DMS53 (cell line): ENCODE results near the gene BANF2.

ENCODE experiments used
- DNase-seq: peaks from one replicate; lab custom pipeline; 2025; lab: John Stamatoyannopoulos, UW

BANF2 gene

DNA sequence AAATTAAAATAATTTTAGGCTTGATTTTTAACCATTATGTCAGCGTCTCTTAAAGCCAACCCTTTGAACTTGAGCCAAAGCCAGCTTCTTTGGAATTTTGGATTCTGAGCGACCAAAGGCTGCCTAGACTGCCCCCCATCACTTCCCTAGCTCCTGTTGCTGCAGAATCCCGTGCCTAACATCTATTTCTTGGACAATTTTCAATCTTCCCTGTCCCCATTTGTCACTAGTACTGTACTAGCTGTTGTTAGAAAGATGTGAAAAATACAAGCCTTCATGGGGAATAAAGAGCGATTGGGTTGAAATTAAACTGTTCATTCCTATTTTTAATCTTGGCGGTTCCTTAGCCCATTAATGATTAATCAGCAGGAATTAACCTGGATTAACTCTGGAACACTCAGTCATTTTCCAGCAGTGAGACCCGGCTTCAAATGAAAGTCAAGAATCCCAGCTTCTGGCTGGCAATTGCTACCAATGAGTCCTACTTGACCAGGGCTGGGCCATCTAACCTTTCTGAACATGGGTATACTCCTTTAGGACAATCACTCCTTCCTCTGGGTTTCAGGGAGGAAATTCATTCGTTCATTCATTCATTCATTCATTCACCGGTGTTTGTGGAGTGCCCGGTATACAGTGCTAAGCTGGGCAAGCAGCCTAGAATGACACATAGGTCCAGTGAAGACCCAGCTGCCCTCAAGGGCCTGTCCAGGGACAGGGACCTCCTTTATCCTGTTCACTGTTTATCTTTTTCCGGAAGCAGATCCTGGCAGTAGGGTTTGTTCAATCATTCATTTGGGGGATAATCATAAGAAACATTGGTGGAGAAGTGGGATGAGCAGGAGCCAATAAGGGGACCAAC, 16.3 kb upstream of the BANF2 start:
- peak; percentile 73 for DNase-seq

DNA sequence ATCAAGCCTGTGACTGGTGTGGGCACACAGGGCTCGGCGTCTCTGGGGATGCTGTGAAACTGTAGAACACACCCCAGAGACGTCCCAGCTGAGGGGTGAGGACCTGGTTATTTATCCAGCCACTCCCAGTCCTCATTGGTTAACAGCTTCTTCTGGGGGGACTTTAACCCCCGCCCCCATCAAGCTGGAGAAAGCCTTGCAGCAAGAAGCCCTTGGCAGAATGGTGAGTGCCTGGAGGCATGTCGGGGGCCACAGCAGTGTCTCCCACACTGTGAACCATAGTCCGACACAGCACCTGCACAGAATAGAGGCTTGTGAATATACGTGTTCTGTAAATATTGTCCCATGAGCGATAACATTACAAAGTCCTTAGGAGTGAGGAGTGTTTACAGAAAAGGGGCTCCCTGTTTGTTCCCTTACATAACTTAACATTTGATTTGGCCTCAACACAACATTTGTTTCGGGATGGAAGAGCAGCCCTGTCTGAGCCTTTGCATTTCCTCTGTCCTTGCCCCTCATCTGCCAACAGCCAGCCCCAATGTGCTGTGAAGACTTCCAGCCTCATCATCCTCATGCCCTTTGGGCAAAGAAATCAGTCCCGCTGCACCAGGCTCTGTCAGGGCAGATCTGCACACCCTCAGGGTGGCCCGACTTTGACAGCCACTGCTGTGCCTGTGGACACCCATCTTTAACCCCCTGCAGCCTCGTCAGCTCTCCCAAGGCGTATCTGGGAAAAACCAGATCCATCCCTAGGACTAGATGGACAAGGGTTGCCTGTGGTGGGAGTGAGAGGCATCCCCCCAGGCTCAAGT, 15.5 kb upstream of the BANF2 start:
- peak; percentile 85 for DNase-seq

DNA sequence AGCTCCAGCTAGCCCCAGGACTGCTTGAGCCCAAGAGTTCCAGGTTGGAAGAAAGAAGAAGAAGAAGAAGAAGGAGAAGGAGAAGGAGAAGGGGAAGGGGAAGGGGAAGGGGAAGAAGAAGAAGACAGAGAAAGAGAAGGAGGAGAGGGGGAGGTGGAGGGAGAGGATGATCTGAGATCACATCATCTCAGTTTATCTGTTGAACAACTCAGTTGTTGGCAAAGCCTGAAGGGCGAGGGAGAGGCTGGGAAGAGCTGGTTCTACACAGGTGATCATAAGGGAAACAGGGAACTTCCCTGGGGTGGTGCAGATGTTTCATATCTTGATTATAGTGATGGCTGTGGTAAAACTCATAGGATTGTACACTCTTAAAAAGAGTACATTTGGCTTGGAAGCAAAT, 14.6 kb upstream of the BANF2 start:
- peak; percentile 49 for DNase-seq

- DNase-seq: no peak
Measured at GRCh38 chr20:17687800-17688199, 12.0 kb upstream of the BANF2 start.

- no peak for DNase-seq
Measured at GRCh38 chr20:17688965-17689364, 10.8 kb upstream of the BANF2 start.

GRCh38 chr20:17690144-17690543, 9.6 kb upstream of the BANF2 start:
- no peak for DNase-seq

GRCh38 chr20:17691758-17692157, 8.0 kb upstream of the BANF2 start:
- no peak for DNase-seq

DNA sequence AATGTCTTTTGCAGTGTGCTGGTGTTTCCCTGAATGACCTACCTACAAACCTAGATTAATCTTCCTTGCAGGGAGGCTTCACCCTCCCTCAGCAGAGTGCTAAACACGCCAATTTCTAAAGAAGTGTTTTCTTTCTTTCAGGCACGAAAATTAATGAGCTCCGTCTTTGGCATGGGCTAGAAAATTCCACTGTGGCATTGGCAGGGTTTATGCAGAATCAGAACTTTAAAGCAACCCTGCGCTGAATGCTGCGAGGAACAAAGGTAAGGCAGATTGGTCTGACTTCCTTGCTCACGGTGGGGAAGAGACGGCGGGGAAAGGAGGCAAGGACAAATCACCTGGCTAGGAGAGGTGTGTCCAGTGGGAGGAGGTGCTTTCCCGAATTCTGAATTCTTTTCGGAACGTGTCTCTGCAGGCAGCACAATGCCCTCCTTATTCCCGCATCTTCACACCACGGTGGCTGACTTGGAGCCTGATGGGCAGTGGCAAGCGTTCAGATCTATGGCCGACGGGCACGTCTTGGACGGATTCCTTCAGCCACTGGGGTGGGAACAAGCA, 6.2 kb upstream of the BANF2 start:
- no peak for DNase-seq

- no peak for DNase-seq
Measured at GRCh38 chr20:17694767-17695166, 5.0 kb upstream of the BANF2 start.

GRCh38 chr20:17696287-17696686, 3.5 kb upstream of the BANF2 start:
- DNase-seq: no peak

GRCh38 chr20:17697171-17697570, 2.6 kb upstream of the BANF2 start:
- no peak for DNase-seq

DNA sequence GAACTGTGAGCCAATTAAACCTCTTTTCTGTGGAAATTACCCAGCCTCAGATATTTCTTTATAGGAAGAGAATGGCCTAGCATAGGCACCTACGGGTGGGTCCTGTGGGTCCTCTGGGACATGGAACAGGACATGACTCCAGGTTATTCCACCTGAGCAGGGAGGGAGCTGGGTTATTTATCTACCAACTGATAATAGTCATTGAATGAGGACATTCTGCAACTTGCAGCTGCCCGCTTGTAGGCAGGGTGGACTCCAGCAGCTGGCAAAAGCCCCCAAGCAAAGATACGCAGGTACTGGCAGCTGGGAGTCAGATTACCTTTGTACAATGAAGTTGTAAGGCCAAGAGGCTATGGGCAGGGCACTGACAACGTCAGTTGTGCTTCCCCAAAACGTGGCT, 1.4 kb upstream of the BANF2 start:
- DNase-seq: peak; percentile 43

DNA sequence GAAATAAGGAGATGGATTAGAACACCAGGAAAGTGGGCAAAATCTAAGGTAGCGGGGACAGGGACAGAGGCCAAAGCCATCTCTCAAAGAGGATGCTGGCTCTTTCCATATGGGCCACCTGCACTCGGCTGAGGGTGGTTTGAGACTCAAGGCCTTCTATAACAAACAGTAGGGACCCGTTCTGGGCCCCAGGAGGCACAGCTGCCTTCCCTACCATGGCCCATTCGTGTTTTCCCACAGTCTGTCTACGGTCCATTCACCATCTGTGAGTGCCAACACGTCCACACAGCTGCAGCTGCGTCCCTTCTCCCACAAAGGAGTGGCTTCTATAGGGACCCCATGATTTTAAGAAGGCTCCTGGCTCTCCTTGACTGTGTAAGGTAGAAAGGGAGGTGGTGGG, 871 bp downstream of the BANF2 start:
- no peak for DNase-seq

DNA sequence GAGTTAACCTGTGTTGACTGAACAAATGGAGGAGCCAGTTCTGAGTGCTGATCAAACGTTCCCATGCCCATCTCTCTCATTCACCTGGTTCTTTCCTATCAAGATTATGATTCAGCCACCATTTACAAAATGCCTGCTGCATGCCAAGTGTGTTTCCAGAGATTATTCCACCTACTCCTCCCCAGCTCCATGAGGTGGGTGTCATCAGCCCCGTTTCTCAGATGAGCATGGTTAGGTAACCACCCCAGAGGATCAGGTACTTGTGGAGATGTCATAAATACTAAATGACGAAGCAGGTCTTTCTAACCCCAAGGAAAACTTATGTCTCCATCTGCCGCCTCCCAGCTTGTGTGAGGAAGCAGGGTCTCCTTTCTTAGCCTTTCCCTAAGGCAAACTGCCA, 2.1 kb downstream of the BANF2 start:
- DNase-seq: no peak

DNA sequence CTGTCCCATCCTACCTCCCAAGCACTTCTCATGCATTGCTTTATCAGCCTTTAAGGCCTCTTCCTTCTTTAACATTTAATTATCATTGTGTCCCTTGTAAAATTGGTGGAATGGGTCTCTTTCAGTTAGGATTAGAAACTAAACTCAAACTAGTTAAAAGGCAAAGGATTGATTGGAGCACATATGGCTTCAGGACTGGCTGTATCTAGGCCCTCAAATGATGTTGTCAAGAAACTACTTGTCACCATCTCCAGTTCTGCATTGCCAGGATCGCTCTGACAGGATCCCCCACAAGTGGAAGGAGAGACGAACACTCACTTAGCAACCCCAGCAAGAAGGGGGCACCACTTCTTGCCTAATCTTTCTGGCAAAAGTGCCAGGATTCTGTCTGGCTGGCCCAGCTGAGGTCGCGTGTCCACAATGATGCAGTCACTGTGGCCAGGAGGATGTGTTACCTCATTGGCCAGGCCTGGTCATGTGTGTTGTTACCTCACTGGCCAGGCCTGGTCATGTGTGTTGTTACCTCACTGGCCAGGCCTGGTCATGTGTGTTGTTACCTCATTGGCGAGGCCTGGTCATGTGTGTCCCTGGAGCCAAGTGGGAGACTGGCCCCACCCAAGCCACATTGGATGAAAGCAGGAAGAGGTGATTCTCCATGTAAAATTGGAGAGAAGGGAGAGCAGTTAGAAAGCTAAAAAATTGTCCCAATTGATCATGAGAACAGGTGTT, 5.0 kb downstream of the BANF2 start:
- DNase-seq: no peak

DNA sequence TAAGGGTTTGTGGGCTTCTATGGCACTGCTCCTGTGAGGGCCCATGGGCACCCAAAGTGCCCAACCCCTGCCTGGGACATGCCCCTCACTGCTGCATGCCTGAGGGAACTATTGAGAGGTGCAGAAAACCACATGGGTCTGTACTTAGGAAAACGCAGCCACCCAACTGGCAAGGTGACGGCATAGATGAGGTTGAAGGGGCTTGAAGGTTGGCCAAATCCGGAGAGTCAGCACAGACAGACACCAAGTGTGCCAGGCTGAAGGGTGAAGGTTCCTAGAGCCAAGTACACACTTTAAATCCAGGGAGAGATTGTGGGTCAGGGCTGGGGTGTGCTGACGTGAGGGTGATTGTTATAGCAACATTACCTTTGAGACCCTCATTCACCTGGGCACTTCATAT, 6.2 kb downstream of the BANF2 start:
- no peak for DNase-seq

GRCh38 chr20:17706632-17707031, 6.9 kb downstream of the BANF2 start:
- no peak for DNase-seq

DNA sequence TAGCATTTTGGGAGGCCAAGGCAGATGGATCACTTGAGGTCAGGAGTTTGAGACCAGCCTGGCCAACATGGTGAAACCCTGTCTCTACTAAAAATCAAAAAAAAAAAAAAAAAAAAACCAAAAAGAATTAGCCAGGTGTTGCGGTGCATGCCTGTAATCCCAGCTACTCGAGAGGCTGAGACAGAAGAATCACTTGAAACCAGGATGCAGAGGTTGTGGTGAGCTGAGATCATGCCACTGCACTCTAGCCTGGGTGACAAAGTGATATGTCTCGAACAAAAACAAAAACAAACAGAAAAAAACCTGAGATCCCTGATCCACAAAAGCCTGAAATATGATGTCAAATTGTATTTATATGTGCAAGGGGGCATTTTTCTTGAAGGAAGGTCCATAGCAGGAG, 8.2 kb downstream of the BANF2 start:
- DNase-seq: peak; percentile 76

DNA sequence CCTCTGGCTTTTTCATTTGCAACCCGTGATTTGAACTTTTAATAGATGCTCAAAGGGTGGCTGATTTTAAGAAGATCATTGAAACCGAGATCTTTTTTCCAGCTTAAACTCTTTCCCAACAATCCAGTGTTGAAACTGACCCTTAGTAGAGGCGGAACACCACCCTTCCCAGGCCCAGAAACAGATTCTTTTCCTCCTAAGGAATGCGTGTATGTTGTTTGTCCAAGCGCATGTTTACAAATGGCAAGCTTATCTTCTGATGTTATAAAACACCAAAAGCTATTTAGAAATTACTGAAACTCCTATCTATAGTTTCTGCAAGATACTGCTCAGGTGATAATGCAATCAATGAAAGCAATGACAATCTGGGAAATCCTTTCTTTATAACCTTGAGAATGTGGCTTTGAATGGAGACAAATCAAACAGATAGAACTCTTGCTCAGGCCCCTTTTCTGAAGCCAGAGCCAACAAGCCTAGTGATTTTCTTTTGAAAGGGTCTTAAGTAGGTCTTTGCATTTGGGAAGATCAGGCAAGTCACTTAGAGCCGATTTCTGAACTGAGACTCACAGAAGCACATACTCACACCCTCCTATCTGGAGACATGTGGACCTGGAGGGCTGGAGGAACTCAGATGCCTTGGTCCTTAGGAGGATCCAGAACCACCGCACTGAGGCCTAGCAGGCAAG, 9.1 kb downstream of the BANF2 start:
- no peak for DNase-seq

DNA sequence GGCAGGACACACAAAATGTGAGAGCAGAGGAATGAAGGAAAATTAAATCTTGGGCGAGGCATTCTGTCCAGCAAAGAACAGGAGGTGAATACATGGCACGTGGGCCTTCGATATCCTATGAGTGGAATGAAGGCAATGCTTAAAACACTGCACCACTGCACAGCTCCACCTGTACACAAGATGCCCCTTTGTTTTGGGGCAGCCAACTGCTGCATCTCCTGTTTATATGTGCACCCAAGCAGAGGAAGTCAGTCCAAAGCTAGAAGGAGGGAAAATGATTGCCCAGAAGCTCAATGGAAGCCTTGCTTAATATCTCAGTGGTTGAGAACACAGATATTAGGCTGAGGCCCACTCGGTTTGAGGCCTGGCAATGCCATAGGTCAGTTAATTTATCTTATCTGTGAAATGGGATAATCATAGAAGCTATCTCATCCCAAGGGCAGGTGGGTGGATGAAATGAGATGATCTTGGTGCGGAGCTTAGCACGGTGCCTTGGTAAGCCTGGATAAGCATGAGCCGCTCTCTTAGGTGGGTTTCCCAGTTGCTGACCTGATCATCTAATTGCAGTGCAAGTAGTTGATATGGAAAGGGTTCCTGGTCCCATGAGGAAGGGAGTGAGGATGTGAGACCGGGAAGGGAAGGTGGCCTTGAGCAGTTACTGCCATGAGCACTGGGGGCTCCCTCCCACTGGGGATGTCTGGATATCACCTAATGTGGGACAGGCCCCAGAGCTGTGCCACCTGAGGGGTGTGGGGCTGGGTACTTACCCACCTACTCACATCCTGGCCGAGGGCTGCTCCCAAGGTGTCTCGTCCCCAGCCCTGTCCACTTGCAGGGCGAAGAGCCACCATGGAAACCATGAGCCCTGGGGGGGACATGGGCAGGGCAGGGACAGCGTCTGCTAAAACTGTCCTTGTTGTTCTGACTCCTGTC, 9.9 kb downstream of the BANF2 start:
- DNase-seq: no peak
